NT2/D1 (cell line): ENCODE measurements around the gene FFAR1.

ENCODE experiments used
- YY1 ChIP-seq: IDR thresholded peaks from 2 replicates; pipeline ENCODE4 v1.6.1; 2011; ENCODE audit not compliant: insufficient read length, insufficient read depth
- ZNF274 ChIP-seq: IDR thresholded peaks from 2 replicates; pipeline ENCODE4 v1.6.1; 2011; ENCODE audit warnings: mild to moderate bottlenecking, low read depth, low read length

DNA sequence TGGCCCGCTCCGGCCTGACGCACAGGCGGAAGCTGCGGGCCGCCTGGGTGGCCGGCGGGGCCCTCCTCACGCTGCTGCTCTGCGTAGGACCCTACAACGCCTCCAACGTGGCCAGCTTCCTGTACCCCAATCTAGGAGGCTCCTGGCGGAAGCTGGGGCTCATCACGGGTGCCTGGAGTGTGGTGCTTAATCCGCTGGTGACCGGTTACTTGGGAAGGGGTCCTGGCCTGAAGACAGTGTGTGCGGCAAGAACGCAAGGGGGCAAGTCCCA, 4.4 kb downstream of the FFAR1 start:
- TF ChIP-seq YY1 (no peak), ZNF274 (no peak)
